Activated CD4-positive, alpha-beta T cell treated with anti-CD3 and anti-CD28 coated beads, Interleukin-2, Interleukin-4, amounts not matched to agents 100 ng/mL and 50 ng/mL, durations not matched to agents 16 hours and 8 hours (primary cell): ENCODE results near the gene LOC101059915.

Source experiments
- DNase-seq: peaks from one replicate; pipeline ENCODE4 v3.0.0-alpha.2; 2020; ENCODE audit warnings: low spot score

LOC101059915 gene

DNA sequence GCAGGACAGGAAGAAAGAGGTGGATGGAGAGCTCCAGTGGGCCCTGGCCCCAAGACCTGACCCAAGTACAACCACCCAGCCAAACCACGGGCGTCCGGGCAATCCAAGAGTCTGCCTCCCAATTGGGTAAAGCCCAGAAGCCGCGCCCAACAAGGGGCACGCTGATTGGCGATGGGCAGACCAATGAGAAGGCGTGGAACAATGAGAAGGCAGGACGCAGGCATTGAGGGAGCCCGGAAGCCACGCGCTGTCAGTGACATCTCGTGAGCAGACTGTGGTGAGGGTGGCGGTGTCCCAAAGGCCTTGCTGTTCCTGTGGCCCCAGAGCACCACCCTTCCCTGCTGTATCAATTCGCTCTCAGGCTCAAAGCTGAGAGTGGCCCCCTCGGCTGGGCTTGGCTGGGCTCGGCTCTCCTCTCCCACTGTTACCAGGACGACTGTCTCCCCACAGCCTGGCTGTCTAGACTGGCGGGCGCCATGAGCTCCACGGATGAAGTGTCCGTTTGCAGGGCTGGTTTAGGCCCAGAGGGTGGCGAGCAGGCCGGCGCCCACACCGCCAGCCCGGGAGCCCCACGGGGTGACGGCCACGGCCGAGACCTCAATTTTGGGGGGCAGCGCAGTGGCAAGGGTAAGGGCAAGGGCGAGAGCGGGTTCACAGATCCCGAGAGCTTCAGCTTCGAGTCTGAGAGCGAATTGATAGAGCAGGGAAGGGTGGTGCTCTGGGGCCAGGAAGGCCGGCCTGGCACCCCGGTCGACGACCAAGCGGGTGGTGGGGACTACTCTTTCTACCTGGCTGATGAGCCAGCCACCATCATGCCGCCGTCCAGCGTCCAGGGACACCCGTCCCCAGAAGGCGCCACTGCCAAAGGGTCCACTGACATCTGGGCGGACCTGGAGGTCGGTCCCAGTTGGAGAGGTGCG, at the start of gene LOC101059915:
LOC101059915 (plus strand) TSS at position 219 of the 920 bp plus-strand sequence.
- no peak for DNase-seq

DNA sequence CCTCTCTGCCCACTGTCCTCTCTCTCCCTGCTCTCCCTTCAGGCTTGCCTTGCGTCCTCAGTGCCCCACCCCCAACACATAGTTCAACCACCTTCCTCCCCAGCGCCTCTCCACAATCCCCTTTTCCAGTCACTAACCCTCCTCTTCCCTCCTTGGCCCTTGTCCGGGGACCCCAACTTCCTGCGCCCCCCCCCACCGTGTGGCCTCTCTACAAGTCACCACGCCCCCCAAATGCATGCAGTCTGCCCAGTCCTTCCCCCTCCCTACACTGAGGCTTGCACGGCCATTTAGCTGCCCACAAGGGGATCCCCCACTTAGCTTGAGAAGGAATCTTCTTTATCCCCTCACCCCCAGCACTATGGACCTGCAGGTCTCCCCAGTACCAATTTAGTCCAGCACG, 49.6 kb upstream of the LOC101059915 start:
- DNase-seq: no peak

DNA sequence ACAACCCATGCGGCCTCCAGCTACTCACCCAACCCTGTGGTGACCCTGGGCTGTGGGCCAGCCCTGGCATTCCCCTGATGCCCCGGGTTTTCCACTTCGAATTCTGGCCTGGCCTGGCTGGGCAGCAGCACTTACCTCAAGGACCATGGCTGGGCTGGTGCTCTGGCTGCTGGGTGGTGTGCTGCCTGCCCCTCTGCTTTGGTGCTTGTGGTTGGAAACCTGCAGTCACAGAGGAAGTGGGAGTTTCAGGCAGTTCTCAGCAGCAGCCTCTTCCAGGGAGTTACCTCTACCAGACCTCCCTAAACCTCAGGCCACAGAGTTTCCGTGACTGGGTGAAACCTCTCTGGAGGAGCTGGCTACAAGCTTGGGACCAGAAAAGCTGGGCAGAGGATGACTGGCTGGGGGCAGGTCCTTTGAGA, 49.0 kb upstream of the LOC101059915 start, which contains the start of gene CXCR3:
CXCR3 (minus strand) TSS at position 209 of the 419 bp plus-strand sequence; CDS start at position 147, 62 bp downstream.
- DNase-seq: peak; percentile 88

DNA sequence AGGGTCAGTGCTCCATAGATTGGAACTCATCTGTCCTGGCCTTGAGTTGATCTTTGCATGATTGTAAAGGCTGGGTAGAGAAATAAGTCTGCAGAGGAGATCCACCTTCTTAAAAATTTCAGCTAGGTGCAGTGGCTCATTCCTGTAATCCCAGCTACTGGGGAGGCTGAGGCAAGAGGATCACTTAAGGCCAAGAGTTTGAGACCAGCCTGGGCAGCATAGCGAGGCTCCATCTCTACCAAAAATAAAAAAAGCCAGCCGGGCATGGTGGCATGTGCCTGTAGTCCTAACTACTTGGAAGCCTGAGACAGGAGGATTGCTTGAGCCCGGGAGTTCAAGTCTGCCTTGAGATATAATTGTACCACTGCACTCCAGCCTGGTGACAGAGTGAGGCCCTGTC, 48.6 kb upstream of the LOC101059915 start:
- DNase-seq: no peak

DNA sequence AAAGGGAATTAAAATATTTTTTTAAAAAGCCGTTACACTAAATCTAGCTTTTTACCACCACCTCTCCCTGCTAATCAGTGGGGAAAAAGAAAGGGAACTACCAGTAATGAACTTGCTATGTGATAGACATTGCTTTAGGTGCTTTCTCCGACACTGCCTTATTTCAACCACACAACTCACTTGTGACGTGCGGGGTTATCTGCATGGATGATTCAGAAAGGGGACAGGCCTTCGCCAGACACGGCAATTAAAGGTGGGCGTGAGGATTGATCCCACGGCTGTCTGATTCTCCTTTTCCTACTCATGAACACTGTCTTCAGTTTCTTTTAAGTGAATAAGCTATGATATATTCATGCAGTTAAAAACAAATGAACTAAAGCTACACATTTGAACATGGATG, 48.2 kb upstream of the LOC101059915 start:
- DNase-seq: peak; percentile 52

DNA sequence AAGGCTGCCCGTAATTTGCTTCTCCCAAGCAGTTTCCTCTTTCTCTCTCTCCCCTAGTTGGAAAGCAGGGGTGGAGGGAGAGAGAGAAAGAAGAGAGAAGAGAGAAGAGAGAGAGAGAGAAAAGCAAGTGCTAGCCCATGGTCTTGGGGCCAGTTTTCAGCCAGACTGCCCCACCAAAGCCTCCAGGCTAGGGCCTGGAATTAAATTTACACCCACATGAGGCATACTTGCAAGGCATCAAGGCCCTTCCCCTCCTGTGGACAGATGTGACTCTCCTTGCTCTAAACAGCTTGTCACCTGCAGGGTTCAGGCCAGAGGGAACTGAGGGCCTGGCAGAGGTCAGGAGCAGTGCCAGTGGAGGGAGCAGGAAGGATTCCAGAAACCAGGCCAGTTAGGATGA, 47.4 kb upstream of the LOC101059915 start:
- DNase-seq: no peak

DNA sequence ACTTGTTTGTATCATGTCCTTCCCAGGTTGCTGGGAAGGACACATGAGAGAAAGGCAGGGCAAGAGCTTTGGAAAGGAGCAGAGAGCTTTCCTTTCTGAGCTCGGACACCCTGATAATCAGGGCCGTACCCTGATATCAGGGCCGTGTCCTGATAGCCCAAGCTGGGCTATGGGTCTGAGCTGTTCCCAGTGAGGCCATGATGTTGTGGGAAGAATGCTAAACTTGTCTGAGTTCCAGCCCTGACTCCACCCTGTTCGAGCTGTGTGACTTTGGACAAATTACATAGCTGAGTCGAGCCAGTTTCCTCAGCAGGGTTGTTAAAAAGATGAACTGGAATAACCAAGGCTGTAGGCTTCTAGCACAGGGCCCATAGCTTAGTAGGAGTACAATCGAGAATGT, 45.7 kb upstream of the LOC101059915 start:
- DNase-seq: no peak

DNA sequence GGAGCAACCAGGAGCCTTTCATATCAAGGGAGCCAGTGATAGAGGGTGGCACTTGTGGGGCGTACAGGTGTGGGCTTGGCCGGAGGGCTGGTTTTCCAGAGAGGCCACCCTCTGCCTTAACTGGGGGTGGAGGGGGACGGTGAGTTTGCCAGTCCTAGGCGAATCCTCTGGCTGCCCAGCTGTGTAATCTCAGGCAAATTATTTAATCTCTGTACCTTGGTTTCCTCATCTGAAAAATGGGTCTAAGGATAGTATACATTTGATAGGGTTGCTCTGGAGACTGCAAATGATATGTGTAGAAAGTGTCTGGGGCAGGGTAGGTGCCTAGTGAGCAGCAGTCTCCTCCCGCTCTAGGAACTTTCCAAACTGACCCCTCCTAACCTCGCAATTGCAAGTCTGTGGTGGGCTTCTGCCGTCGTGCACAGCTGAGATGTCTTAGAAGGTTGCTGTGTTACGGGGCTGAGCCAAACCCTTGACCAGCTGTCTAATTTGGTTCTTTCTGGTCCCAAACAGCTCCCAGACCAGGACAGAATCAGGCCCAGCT, 45.2 kb upstream of the LOC101059915 start:
- DNase-seq: no peak

DNA sequence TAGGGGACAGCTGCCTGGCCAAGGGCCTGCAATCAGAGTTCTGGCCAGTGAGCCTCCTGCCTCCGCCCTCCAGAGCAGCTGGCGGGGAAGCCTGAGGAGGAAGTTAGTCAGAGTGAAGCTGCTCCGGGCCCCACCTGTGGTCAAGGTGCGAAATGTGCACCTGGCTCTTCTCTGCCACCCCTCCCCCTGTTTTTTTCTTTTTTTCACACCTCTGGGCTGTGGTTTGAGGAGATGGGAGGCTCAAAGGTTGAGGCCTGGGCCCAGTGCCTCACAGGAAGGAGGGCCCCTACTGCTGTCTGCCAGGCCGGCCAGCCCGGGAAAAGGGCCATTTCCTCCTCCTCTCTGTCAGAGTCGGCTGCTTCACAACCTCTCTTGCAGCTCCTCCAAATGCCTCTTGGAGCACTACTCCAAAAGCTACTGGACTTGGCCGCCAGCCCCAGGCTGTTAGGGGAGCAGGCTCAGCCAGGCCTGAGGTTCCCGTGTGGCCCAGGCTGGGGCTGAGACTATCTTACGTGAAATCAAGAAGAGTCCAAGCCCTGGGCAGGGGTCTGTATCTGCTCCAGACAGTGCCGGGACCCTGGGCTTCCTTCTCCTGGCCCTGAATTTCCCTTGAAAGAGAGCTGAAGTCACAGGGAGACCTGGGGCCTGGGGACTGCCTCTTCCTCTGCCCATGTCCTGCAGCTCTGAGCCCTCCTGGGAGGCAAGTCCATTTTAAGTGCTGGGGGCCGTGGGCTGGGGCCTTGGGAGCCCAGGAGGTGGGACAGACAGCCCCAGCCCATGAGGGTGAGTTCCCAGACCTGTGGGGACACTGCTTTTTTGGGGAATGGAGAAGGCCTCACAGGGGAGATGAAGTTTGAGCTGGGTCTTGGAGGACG, 44.5 kb upstream of the LOC101059915 start:
- DNase-seq: peak; percentile 87

DNA sequence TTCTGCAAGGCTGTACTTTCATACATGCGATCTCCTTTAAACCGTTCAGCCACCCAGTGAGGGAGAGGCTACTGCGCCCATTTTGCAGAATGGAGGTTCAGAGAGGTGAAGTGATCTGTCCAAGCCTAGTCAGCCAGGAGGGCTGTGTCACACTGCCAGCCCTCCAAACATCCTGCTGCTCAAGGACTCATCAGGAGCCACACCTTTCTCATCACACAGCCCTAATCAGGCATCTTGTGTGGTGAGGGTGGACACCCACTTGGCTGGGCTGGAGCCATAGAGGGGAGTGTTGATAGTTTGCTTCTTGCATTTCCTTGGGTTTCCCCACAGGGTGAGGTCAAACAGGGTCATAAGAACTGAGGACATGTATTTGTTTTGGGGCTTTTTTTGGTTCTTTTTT, 43.6 kb upstream of the LOC101059915 start:
- DNase-seq: no peak

DNA sequence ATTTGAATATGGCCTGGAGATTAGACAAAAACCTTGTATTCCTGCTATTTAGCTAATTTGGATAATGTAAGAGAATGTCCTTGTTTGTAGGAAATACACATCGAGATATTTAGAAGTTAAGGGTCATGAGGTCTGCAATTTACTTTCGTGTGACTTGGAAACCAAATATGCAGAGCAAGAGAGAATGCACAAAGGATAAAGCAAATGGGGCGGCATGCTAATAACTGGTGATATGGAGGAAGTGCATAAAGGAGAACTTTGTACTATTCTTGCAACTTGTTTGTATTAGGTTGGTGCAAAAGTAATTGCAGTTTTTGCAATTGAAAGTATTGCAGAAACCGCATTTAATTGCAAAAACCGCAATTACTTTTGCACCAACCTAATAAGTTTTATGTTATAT, 41.9 kb upstream of the LOC101059915 start:
- DNase-seq: no peak

DNA sequence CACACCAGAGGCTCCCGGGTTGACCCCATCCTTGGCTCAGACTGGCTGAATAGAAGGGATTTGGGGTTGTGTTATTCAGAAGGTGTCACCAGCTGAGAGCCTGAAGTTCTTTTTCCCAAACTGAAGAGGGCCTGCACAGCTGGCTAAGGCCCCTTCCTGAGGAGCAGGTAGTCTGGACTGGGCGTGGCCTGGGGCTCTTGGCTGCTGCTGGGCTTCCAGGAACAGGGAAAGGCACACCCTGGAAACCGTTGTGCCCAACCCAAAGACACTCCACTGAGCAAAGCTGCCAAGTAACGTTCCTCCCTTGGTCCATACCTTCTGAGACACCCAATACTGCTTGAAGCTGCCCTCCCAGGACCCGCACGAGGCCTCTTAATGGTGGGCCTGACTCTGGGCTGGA, 40.8 kb upstream of the LOC101059915 start:
- DNase-seq: no peak

DNA sequence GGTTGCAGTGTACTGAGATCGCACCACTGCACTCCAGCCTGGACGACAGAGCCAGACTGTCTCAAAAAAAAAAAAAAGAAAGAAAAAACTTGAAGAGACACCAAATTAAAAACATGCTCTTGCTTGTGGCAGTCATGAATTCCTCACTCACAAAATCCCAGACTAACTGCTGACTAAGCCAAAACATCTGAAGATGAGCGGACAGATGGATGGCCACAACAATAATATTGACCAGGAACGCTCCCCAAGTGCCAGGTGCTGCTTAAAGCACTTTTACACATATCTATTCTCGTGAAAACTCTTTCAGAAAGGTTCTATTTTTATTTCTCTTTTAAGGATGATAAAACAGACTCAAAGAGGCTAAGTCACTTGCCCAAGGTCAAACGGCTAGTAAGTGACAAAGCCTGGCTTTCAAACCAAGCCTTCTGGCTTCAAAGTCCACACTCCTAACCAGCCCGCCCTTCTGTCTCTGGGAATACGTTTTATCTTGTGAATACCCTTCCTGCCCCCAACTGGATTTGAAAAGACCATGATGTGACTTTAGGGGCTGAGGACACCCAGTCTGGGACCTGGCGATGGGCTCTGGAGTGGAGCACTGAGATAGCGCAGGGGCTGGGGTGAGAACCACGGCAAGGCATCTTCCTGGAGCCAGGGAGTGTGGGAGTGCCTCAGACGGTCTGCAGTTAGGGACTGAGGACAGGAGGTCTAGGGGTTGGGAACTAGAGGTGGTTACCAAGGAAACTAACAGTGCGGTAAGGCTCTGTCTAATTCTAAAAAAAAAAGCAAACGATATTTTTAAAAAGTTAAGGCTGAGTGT, 39.5 kb upstream of the LOC101059915 start:
- no peak for DNase-seq

DNA sequence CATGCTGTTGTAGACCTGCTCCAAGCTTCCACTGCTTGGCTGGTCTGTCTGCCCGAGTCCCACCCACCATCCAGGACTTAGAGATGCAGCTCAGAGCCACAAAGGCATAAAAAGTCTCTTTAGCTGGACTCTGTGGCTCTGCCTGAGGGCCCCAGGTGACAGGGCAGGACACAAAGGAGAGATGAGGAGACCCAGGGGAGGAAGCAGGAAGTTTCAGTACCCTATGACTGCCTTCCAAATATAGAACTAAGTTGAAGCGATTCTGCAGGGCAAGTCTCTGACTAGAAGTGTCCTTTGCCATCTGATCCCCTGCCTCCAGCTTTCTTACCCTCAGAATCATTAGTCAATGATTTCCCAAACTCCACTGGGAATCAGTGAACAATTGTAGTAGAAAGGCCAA, 37.9 kb upstream of the LOC101059915 start:
- no peak for DNase-seq

DNA sequence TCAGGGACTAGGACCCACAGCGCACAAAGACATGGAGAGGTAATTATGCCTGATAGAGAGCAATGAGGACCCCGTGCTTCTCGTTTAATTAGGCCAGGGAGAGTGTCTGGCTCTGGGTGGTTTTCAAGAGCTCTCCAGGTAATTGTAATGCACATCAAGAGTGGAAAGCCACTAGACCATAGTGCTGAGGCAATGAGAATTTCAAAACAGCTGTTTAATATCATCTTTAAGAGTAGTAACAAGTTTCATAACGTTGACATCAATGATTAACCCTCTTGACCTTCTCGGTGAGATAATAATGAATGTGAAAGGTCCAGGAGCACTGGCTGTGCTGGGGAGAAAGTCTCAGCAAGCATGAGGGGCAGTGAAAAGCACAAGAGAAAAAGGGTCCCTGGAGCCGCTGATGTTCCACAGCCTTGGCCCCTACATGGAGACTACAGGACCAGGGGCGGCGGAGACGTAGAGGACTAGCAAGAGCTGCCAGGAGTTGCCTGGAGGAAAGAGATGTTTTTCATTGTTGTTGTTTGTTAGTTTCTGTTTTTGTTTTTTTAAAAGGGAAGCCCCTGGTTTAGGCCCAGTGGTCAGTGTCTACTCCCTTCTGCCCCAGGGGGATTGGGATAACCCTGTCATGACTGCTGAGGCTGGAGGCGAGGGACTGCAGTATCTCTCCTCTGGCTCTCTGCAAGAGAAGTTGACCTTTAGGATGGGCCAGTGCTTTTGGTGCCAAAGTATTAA, 34.3 kb upstream of the LOC101059915 start:
- DNase-seq: no peak

DNA sequence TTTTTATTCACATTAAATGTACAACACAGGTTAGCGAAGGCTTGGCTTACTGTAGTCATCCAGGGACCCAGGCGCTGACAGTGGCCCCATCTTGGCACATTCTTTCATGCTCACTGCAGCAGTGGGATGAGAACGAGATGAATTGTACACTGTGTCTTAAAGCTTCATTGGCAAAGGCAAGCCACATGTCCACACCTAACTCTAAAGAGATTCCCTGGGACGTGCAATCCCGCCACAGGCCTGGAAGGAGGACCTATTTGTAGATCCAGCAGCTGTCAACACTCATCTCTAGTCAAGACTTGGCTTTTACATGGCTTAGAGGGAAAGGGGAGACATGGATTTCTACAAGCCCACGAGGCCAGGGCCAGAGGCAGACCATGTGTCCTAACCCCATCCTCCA, 33.0 kb upstream of the LOC101059915 start:
- no peak for DNase-seq

DNA sequence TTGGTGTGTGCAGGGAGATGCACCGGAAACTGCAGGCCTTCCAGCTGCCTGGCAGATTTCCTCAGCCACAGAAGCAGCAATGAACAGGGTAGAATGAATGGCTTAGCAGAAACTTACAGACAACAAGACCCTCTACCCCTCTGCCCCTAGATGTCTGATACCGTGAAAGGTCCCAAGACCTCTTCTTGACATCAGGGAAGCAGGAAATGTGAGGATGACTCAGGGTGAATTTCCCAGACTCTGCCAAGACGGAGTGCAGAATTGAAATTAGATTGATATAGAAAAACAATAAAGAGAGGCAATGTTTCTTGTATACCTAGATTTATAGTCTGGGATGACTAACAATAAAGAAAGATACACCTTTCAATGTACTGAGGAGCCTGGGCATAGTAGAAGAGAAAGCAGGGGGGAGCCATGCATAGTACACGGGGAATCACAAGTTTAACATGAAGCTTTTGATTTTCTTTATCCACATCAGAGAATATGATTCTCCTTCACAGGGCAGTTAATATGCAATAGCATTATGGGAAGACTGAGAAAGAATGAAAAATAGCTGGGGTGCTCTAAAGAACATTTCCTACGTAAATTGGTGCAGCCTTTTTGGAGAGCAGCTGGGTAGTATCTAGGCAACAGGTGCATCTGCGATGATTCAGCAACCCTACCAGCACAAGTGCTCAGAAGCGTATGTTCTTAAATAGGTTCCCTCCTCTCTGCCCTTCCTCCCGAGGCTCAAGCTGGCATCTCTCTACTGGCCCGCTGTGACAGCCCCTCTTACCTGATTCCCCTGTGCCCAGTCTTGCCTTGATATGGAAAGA, 30.7 kb upstream of the LOC101059915 start:
- no peak for DNase-seq

DNA sequence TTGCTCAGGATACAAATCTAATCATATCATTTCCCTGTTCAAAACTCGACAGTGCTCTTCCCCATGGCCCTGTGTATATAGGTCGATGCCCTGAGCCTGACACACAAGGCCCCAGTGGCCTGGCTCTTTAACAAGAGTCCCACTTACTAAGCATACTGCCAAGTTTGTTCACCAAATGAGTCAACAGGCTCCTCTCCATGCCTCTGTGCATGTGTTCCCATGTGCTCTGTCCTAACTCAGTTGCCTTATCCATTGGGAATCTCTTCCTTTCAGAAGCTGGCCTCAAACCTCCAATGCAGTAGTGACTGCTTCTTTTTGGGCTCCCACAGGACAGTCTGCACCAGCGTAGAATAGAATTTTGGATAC, 30.1 kb upstream of the LOC101059915 start:
- DNase-seq: no peak

DNA sequence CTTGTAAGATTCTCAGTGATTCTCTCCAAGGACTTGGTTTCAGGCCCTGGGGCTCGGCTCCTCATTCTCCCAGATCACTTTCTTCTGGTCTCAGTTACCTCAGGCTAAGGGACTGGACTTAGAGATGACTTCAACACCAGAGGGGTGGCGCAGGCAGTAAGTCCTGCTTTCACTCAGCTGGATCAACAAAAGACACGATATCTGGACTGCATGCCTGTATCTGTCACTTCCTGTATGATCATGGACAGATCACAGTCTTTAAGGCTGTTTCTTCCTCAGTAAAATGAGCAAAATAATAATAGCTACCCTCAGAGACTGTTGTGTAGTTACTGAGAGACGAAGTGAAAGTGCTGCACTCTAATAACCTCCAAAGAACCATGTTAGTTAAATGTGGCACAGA, 29.5 kb upstream of the LOC101059915 start:
- DNase-seq: peak; percentile 45

DNA sequence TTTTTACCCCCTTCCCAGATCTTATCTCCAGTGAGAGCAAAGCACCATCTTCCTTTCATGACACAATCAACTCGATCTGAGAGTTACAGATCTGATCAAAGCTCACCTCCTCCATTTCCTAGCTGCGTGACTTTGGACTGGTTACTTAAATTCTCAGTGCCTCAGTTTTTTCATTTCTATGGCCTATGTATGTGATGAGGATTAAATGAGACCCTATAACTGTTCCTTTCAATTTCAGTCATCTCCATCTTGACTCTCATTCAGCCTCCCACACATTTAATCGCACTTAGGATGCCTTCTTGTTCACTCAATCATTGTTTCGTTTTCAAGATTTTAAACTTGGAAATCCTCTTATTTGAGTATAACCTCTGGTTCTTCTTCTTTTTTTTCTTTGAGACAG, 28.9 kb upstream of the LOC101059915 start:
- DNase-seq: peak; percentile 38
